ENCODE results near the gene CEP68.
"Not testable (repeated sequence)": the region's sequence is repeated elsewhere in the genome, so short reads cannot be mapped to it uniquely, and the experiment has no call there.

The CEP68 gene

GRCh38 chr2:65092791-65093190 lies 36.6 kb downstream of the CEP68 start:
- DNase-seq, result no peak

GRCh38 chr2:65093211-65093610 lies 37.0 kb downstream of the CEP68 start:
- DNase-seq, result no peak

DNA sequence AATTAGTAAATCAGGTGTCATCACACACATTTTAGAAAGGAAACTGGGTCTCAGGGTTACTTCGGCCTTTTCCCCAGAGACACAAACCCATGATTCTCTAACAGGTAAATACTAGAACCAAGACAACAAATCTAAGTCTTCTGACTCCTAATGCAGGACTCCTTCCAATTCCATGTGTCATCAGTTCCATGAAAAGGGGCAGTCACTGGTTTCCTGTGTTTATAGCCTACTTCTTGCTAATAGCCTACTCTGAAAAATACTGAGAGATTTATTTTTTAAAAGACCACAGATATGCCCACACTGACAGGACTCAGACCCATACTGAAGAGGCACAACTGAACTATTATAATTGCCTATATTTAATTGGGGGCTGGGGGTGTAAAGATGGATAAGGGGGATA lies 40.7 kb downstream of the CEP68 start:
- DNase-seq, result no peak

GRCh38 chr2:65097844-65098243 lies 41.6 kb downstream of the CEP68 start:
- DNase-seq, result no peak

GRCh38 chr2:65098741-65099140 lies 42.5 kb downstream of the CEP68 start:
- DNase-seq, result no peak

DNA sequence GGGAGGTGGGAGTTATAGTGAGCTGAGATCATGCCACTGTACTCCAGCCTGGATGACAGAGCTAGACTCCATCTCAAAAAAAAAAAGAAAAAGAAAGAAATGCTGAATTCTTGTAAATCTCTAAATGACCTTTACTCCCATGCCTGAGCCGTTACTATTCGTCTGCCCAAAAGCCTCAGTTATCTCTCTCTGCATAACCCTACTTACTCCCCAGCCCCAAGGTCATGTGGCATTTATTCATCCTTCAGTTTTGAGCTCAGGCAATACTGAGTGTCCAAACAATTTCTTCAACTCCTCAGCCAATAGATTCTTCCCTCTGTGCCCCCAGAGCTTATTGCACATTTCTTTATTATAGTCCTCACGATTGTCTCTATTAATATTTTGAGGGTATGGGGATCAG lies 44.9 kb downstream of the CEP68 start:
- no peak for DNase-seq

GRCh38 chr2:65103013-65103715 lies 46.9 kb downstream of the CEP68 start:
- no peak for DNase-seq

GRCh38 chr2:65107530-65107929 lies 51.3 kb downstream of the CEP68 start:
- DNase-seq, result no peak

- no peak for DNase-seq
These were observed 52.6 kb downstream of the CEP68 start for GRCh38 chr2:65108780-65109179.

DNA sequence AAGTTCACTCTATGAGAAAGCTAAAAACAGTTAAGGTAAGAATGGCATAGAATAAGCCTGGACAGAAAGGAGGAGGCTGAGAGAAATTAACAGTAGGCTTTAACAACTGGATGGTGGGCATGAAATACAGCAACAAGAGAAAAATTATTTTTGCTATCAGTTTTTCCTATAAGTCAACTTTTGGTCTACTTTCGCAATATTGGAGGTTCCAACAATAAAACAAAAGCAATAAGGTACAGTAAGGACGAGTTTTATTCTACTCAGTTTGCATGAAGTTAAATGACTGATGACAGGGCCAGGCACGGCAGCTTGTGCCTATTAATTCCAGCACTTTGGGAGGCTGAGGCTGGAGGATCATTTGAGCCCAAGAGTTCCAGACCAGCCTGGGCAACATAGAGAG lies 56.4 kb downstream of the CEP68 start:
- DNase-seq, result no peak

- DNase-seq, result no peak
These were observed 57.0 kb downstream of the CEP68 start for GRCh38 chr2:65113229-65113628.

DNA sequence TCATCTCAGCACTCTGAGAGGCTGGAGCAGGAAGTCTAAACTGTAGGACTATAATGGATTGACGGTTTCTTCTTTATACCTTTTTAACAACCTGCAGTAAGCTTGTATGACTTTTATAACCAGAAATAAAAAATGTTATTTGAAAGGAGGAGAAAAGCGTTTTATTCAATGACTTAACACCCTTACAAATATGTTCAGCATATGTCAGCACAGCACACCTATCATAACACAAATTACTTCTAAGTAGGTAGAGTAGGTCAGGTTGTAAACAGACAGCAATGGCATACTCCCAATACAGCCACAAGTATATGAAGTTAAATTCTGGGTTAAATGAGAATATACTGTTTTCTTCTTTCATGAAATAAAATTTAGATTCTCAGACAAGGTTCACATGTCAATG lies 57.6 kb downstream of the CEP68 start:
- DNase-seq, result no peak

GRCh38 chr2:65114921-65115320 lies 58.7 kb downstream of the CEP68 start:
- DNase-seq, result no peak

DNA sequence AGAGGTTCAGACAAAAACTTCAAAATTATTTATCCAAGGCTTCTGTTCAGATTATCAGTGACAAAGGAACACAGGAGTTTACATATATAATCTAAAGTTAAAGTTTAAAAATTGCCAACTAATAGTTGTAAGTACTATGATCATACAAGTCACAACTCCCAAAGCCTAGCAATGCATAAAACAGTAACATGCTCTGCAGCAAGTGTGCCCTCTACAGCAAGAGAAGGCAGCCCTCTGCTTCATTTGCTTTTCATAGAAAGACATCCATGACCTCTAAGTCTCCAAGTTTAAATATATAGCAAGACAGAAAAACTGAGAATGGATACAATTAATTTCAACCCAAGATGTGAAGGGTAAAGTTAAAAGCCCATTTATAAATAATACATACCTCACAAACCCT lies 60.4 kb downstream of the CEP68 start:
- no peak for DNase-seq

- no peak for DNase-seq
These were observed 64.9 kb downstream of the CEP68 start for GRCh38 chr2:65120990-65121693.

DNA sequence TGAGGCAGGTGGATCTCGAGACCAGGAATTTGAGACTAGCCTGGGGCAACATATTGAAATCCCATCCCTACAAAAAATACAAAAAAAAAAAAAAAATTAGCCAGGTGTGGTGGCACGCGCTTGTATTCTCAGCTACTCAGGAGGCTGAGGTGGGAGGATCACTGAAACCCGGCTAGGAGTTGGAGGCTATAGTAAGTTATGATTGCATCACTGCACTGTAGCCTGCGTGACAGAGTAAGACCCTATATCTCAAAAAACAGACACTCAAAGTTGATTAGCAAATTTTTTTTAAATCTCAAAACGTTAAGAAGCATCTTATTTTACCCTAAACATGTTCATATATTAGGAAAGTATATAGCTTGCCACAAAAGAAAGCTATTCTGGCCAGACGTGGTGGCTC lies 66.1 kb downstream of the CEP68 start:
- no peak for DNase-seq

DNA sequence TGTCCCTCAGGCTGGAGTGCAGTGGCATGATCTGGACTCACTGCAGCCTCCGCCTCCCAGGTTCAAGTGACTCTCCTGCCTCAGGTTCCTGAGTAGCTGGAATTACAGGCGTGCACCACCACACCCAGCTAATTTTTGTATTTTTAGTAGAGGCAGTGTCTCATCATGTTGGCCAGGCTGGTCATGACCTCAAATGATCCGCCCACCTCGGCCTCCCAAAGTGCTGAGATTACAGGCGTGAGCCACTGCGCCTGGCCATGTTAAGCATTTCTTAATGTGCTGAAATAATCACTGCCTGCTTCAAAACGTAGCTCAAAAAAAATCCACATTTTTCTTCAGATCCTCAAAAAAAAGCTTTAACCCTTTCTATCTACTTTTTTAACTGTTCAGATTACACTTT lies 69.2 kb downstream of the CEP68 start:
- DNase-seq, result not testable (repeated sequence)

- DNase-seq, result no peak
These were observed 72.3 kb downstream of the CEP68 start for GRCh38 chr2:65128297-65129190.

DNA sequence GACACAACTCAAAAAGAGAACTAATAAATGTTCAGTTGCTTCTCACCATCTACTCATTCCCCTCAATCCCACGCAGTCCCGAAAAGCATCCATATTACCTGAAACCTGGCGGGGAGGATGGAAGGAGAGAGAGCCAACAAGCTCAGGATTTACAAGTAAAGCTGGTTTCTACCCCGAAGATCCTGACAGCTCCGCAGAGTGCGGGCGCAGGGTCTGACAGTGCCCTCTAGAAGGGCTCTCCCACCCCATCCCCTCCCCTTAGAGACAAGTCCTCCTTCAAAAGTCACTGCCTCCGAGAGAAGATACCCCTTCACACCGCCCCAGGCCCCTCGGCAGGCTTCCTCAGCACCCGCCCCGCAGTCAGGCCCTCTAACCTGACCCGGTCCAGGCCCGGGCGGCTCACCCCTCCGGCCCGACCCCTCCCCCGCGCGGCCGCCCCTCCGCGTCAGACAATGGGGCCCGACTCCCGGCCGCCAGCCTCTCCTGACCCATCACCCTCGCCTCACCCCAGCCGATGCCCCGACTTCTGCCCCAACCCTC lies 73.1 kb downstream of the CEP68 start:
- DNase-seq, result peak in 4 of 5 donors; percentile 18 to 29 (median 22)

GRCh38 chr2:65129826-65130663 lies 73.8 kb downstream of the CEP68 start, which contains the start of gene RAB1A:
Gene RAB1A, minus strand, starts transcription at chr2:65130106. Its CDS starts 191 bp downstream, at chr2:65129915.
- DNase-seq, result peak; percentile 99 to 100 (median 100)

GRCh38 chr2:65130664-65131175 lies 74.5 kb downstream of the CEP68 start:
- DNase-seq, result no peak

GRCh38 chr2:65132930-65133329 lies 76.7 kb downstream of the CEP68 start:
- DNase-seq, result not testable (repeated sequence)
